Measurements from ENCODE around the gene WDR54. TPM values are rescaled to one million over a fixed set of nuclear protein-coding genes. Genes with fewer than 3 reads are reported as not detected.
"Not testable (repeated sequence)": the region's sequence is repeated elsewhere in the genome, so short reads cannot be mapped to it uniquely, and the experiment has no call there.

Gene WDR54
- total RNA-seq, 2 donors from 2014 or later, result 2.8 to 5.4 TPM

GRCh38 chr2:74396149-74396548, 25.4 kb upstream of the WDR54 start:
- DNase-seq (no peak), ATAC-seq (no peak)
- intact Hi-C loops (cut with DNase I, micrococcal nuclease), result no loop called here

GRCh38 chr2:74399785-74400184, 21.7 kb upstream of the WDR54 start:
- intact Hi-C loops (cut with DNase I, micrococcal nuclease), result no loop called here
- no peak for DNase-seq
- peak; percentile 52 for ATAC-seq

- ATAC-seq (no peak), DNase-seq (no peak)
- intact Hi-C loops (cut with DNase I, micrococcal nuclease), result no loop called here
These were observed 19.6 kb upstream of the WDR54 start for GRCh38 chr2:74401891-74402290.

- intact Hi-C loops (cut with DNase I, micrococcal nuclease), result no loop called here
- ATAC-seq (peak; percentile 78), DNase-seq (no peak)
These were observed 15.5 kb upstream of the WDR54 start for GRCh38 chr2:74406035-74406434.

- ATAC-seq (no peak), DNase-seq (no peak)
- intact Hi-C loops (cut with DNase I, micrococcal nuclease), result no loop called here
These were observed 13.8 kb upstream of the WDR54 start for GRCh38 chr2:74407682-74408081.

GRCh38 chr2:74413001-74413698, 8.4 kb upstream of the WDR54 start:
- intact Hi-C loops (cut with DNase I, micrococcal nuclease), result no loop called here
- no peak for DNase-seq
- peak; percentile 78 for ATAC-seq

- DNase-seq, result no peak
- ATAC-seq, result no peak
- intact Hi-C loops (cut with DNase I, micrococcal nuclease), result no loop called here
These were observed 7.1 kb upstream of the WDR54 start for GRCh38 chr2:74414441-74414840.

- DNase-seq (peak in 1 of 2 donors; percentile 62), ATAC-seq (peak; percentile 54)
- intact Hi-C loops (cut with DNase I, micrococcal nuclease), result no loop called here
These were observed 6.4 kb upstream of the WDR54 start for GRCh38 chr2:74414881-74415761.

GRCh38 chr2:74415762-74416395, 5.7 kb upstream of the WDR54 start:
- no peak for ATAC-seq
- intact Hi-C loops (cut with DNase I, micrococcal nuclease), result no loop called here

GRCh38 chr2:74416778-74417177, 4.8 kb upstream of the WDR54 start:
- intact Hi-C loops (cut with DNase I, micrococcal nuclease), result no loop called here
- ATAC-seq, result no peak

More at GRCh38 chr2:74415762-74416395, 5.7 kb upstream of the WDR54 start:
- no peak for DNase-seq

GRCh38 chr2:74417197-74417596, 4.3 kb upstream of the WDR54 start:
- intact Hi-C loops (cut with DNase I, micrococcal nuclease), result no loop called here
- DNase-seq, result no peak
- ATAC-seq, result no peak

More at GRCh38 chr2:74416778-74417177, 4.8 kb upstream of the WDR54 start:
- DNase-seq, result no peak

GRCh38 chr2:74417763-74418162, 3.8 kb upstream of the WDR54 start:
- intact Hi-C loops (cut with DNase I, micrococcal nuclease), result no loop called here
- no peak for DNase-seq
- ATAC-seq, result no peak

GRCh38 chr2:74418312-74418711, 3.2 kb upstream of the WDR54 start:
- DNase-seq (no peak), ATAC-seq (no peak)
- intact Hi-C loops (cut with DNase I, micrococcal nuclease), result no loop called here

- intact Hi-C loops (cut with DNase I, micrococcal nuclease), result no loop called here
- no peak for DNase-seq
- no peak for ATAC-seq
These were observed 2.2 kb upstream of the WDR54 start for GRCh38 chr2:74419345-74419744.

GRCh38 chr2:74420006-74420405, 1.5 kb upstream of the WDR54 start:
- ATAC-seq, result no peak
- DNase-seq, result no peak
- intact Hi-C loops (cut with DNase I, micrococcal nuclease), result no loop called here

GRCh38 chr2:74420443-74421103, 957 bp upstream of the WDR54 start:
- intact Hi-C loops (cut with DNase I, micrococcal nuclease); ATAC-seq; DNase-seq: not testable (repeated sequence)

GRCh38 chr2:74423231-74424095, 1.9 kb downstream of the WDR54 start:
- intact Hi-C loops (cut with DNase I, micrococcal nuclease), result no loop called here
- no peak for DNase-seq
- ATAC-seq, result no peak

Measured in left colon (tissue), 2 donors.